H9 (cell line): ENCODE data around the gene EVL. TPM values are rescaled to one million over a fixed set of nuclear protein-coding genes. Genes with fewer than 3 reads are reported as not detected.

Experiments
- DNase-seq: peaks from one replicate; pipeline ENCODE4 v3.0.0-alpha.2; 2017
- H2AFZ ChIP-seq: one replicate; pipeline ENCODE4 v1.6.1; 2013; ENCODE audit warnings: mild to moderate bottlenecking, low read length, control low read depth, moderate library complexity
- H2AK5ac ChIP-seq: 2 replicates; pipeline ENCODE4 v1.6.1; 2013; ENCODE audit warnings: low read length, control low read depth, mixed read lengths; ENCODE audit not compliant: insufficient read length
- H2BK120ac ChIP-seq: one replicate; pipeline ENCODE4 v1.6.1; 2013; ENCODE audit warnings: low read depth, mild to moderate bottlenecking, low read length, control low read depth, inconsistent platforms; ENCODE audit not compliant: poor library complexity, severe bottlenecking
- H2BK12ac ChIP-seq: 2 replicates; pipeline ENCODE4 v1.6.1; 2013; ENCODE audit warnings: low read length, control low read depth, mixed read lengths, low read depth; ENCODE audit not compliant: insufficient read length
- H2BK15ac ChIP-seq: 2 replicates; pipeline ENCODE4 v1.6.1; 2013; ENCODE audit warnings: low read depth, low read length, control low read depth
- H2BK20ac ChIP-seq: one replicate; pipeline ENCODE4 v1.6.1; 2013; ENCODE audit warnings: low read depth, mild to moderate bottlenecking, low read length, control low read depth, inconsistent platforms; ENCODE audit not compliant: poor library complexity, severe bottlenecking
- H2BK5ac ChIP-seq: 2 replicates; pipeline ENCODE4 v1.6.1; 2013; ENCODE audit warnings: low read length, control low read depth, mixed read lengths; ENCODE audit not compliant: insufficient read length
- H3K14ac ChIP-seq: 2 replicates; pipeline ENCODE4 v1.6.1; 2013; ENCODE audit warnings: low read length, control low read depth; ENCODE audit not compliant: insufficient read depth
- H3K18ac ChIP-seq: 2 replicates; pipeline ENCODE4 v1.6.1; 2013; ENCODE audit warnings: low read depth, mild to moderate bottlenecking, mixed read lengths, low read length, control low read depth; ENCODE audit not compliant: insufficient read length
- H3K23ac ChIP-seq: 2 replicates; pipeline ENCODE4 v1.6.1; 2013; ENCODE audit warnings: low read length, control low read depth, mixed read lengths, low read depth; ENCODE audit not compliant: insufficient read length
- H3K23me2 ChIP-seq: 2 replicates; pipeline ENCODE4 v1.6.1; 2013; ENCODE audit warnings: low read depth, mild to moderate bottlenecking, mixed read lengths, low read length, control low read depth; ENCODE audit not compliant: insufficient read length, poor library complexity, severe bottlenecking
- H3K27ac ChIP-seq: 2 replicates; pipeline ENCODE4 v1.5.1; 2013; ENCODE audit warnings: low read length, control low read depth, mixed read lengths, low read depth; ENCODE audit not compliant: insufficient read length
- H3K27me3 ChIP-seq: 2 replicates; pipeline ENCODE4 v1.6.1; 2013; ENCODE audit warnings: low read length, control low read depth, inconsistent platforms; ENCODE audit not compliant: insufficient read depth
- H3K4ac ChIP-seq: 2 replicates; pipeline ENCODE4 v1.6.1; 2013; ENCODE audit warnings: low read depth, mild to moderate bottlenecking, control low read depth, inconsistent platforms, low read length, moderate library complexity
- H3K4me1 ChIP-seq: 2 replicates; pipeline ENCODE4 v1.6.1; 2013; ENCODE audit warnings: low read length, control low read depth, inconsistent platforms; ENCODE audit not compliant: insufficient read depth
- H3K4me2 ChIP-seq: 2 replicates; pipeline ENCODE4 v1.6.1; 2013; ENCODE audit warnings: low read length, control low read depth, mixed read lengths; ENCODE audit not compliant: insufficient read length, insufficient read depth
- H3K56ac ChIP-seq: 2 replicates; pipeline ENCODE4 v1.6.1; 2013; ENCODE audit warnings: low read depth, mild to moderate bottlenecking, mixed read lengths, low read length, control low read depth; ENCODE audit not compliant: insufficient read length
- H3K79me1 ChIP-seq: 2 replicates; pipeline ENCODE4 v1.6.1; 2013; ENCODE audit warnings: low read depth, mild to moderate bottlenecking, moderate library complexity, low read length, control low read depth, inconsistent platforms; ENCODE audit not compliant: insufficient read depth, poor library complexity, severe bottlenecking
- H3K79me2 ChIP-seq: 2 replicates; pipeline ENCODE4 v1.6.1; 2013; ENCODE audit warnings: low read length, control low read depth, inconsistent platforms; ENCODE audit not compliant: insufficient read depth
- H3K9ac ChIP-seq: 2 replicates; pipeline ENCODE4 v1.6.1; 2013; ENCODE audit warnings: low read length, control low read depth, mixed read lengths; ENCODE audit not compliant: insufficient read length; ENCODE audit errors: extremely low read depth
- H3K9me3 ChIP-seq: one replicate; pipeline ENCODE4 v1.6.1; 2013; ENCODE audit warnings: low read depth, low read length, inconsistent platforms; ENCODE audit not compliant: control insufficient read depth
- H3T11ph ChIP-seq: one replicate; pipeline ENCODE4 v1.6.1; 2013; ENCODE audit warnings: mild to moderate bottlenecking, low read length, control low read depth, inconsistent platforms
- H4K20me1 ChIP-seq: one replicate; pipeline ENCODE4 v1.6.1; 2013; ENCODE audit not compliant: control insufficient read depth, insufficient read length, insufficient read depth
- H4K5ac ChIP-seq: 2 replicates; pipeline ENCODE4 v1.6.1; 2013; ENCODE audit warnings: low read depth, mild to moderate bottlenecking, mixed read lengths, low read length, control low read depth; ENCODE audit not compliant: insufficient read length
- H4K8ac ChIP-seq: replicated peaks from 2 replicates; pipeline ENCODE4 v1.6.1; 2013; ENCODE audit warnings: low read length, control low read depth, mixed read lengths, low read depth; ENCODE audit not compliant: insufficient read length
- H4K91ac ChIP-seq: 2 replicates; pipeline ENCODE4 v1.6.1; 2013; ENCODE audit warnings: low read depth, mild to moderate bottlenecking, moderate library complexity, mixed read lengths, low read length, control low read depth; ENCODE audit not compliant: insufficient read length
- H3K27ac Mint-ChIP-seq, 3 experiments: 2 replicates in 2 of 3; 3 replicates in 1 of 3; pipeline ENCODE4 v1.8.0; 2020 to 2021; ENCODE audit warnings: mixed read lengths in 3 of 3, mild to moderate bottlenecking in 1 of 3, moderate library complexity in 1 of 3
- H3K27me3 Mint-ChIP-seq: 2 replicates; pipeline ENCODE4 v1.8.0; 2021; ENCODE audit warnings: low read depth, mild to moderate bottlenecking, moderate library complexity, mixed read lengths
- H3K36me3 Mint-ChIP-seq, 3 experiments: 2 replicates in 2 of 3; 3 replicates in 1 of 3; pipeline ENCODE4 v1.8.0; 2020 to 2021; ENCODE audit warnings: low read depth in 3 of 3, mixed read lengths in 3 of 3; ENCODE audit not compliant: insufficient read depth in 1 of 3
- H3K4me1 Mint-ChIP-seq, 2 experiments: 2 replicates each; pipeline ENCODE4 v1.8.0; 2020; ENCODE audit warnings: mixed read lengths in 2 of 2
- H3K4me3 Mint-ChIP-seq, 2 experiments: 2 replicates in 1 of 2; 3 replicates in 1 of 2; pipeline ENCODE4 v1.8.0; 2020 to 2021; ENCODE audit warnings: mild to moderate bottlenecking in 2 of 2, mixed read lengths in 2 of 2, moderate library complexity in 1 of 2
- H3K9me3 Mint-ChIP-seq, 2 experiments: 2 replicates in 1 of 2; 3 replicates in 1 of 2; pipeline ENCODE4 v1.8.0; 2020; ENCODE audit warnings: mild to moderate bottlenecking in 2 of 2, mixed read lengths in 2 of 2, moderate library complexity in 1 of 2
- CTCF ChIP-seq: fragments of 200-600 bp; sonication (generic); conservative IDR thresholded peaks from 3 replicates; pipeline ENCODE4 v1.8.0; 2021; ENCODE audit warnings: antibody characterized with exemption, mild to moderate bottlenecking
- WGBS: extraction: QIAGEN DNeasy Blood & Tissue Kit; methylation state at CpG from one replicate; pipeline ENCODE4 v1.1.7; 2013; ENCODE audit warnings: missing lambda C conversion rate, low lambda C conversion rate, mixed read lengths; ENCODE audit not compliant: insufficient read length; ENCODE audit errors: extremely low coverage; 5-methylcytosine and 5-hydroxymethylcytosine counted together
- total RNA-seq: library from RNA; stranded (reverse); gene quantifications from 2 replicates; pipeline ENCODE4 v1.2.1, GENCODE V29; 2021

The EVL gene
- total RNA-seq, 1 experiment from 2014 or later: 53.2 TPM

DNA sequence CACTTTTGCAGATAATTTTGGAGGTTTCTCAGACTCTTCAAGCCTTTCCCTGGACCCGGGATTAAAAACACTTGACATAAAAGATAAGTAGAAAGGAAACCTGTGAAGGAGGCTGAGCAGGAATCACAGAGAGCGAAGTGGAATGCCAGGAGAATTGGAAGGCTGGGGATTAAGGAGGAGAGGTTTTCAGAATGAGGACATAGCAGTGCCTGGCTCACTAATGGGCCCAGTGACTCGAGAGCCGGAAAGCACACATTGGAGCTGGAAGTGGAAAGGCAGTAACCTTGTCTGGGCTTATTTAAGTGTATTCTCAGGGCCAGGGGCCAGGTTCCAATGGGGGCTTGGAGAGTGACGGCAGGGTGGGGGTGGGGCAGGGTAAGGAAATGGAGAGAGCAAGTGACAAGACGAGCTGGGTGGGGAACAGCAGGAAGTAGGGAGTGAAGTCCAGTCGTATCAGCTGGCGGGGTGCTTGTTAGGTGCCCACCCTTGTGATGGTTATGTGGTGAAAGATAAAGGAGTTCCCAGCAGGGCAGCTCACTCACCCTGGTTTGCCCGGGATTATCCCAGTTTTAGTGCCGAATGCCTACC is 13.1 kb downstream of the EVL start:
- Histone ChIP-seq H2BK5ac (no peak overlapping the region), H4K8ac (no peak overlapping the region), H3K4me2 (no peak overlapping the region), H3K27ac (no peak overlapping the region), H3T11ph (no peak overlapping the region), H2BK12ac (no peak overlapping the region), H3K56ac (no peak overlapping the region), H2BK15ac (no peak overlapping the region), H3K9ac (no peak overlapping the region), H3K79me2 (no peaks in the 10 kb centered on the region; the same call in 1 of the 2 replicates), H3K23ac (no peak overlapping the region), H2BK120ac (no peak overlapping the region), H3K18ac (no peak overlapping the region), H3K23me2 (no peaks in the 10 kb centered on the region), H3K79me1 (no peaks in the 10 kb centered on the region), H4K5ac (no peak overlapping the region), H3K27me3 (no peaks in the 10 kb centered on the region), H4K91ac (no peak overlapping the region), H2AK5ac (no peak overlapping the region), H2BK20ac (no peak overlapping the region), H3K4ac (no peak overlapping the region), H3K4me1 (no peaks in the 10 kb centered on the region; the same call in 1 of the 2 replicates), H2AFZ (no peak overlapping the region), H3K14ac (no peak overlapping the region), H3K9me3 (no peaks in the 10 kb centered on the region), H4K20me1 (no peaks in the 10 kb centered on the region)
- TF ChIP-seq CTCF: no peak
- no peak for DNase-seq
- Mint-ChIP-seq H3K36me3 (no peaks in the 10 kb centered on the region), H3K27ac (no peak overlapping the region; a peak in 1 of 7 replicates), H3K27me3 (no peaks in the 10 kb centered on the region; the same call in 1 of the 2 replicates), H3K4me1 (peaks cover 33 to 37% of the 10 kb centered on the region in 2 experiments), H3K4me3 (no peak overlapping the region), H3K9me3 (no peaks in the 10 kb centered on the region)
- no CpG with 5 or more reads among the region's 10 CpGs for WGBS
